ENCODE measurements around the gene TUSC2. TPM values are rescaled to one million over a fixed set of nuclear protein-coding genes. Genes with fewer than 3 reads are reported as not detected.

Gene TUSC2
- total and polyA plus RNA-seq, 8 donors: 10.2 to 21.8 (median 17.4) TPM

DNA sequence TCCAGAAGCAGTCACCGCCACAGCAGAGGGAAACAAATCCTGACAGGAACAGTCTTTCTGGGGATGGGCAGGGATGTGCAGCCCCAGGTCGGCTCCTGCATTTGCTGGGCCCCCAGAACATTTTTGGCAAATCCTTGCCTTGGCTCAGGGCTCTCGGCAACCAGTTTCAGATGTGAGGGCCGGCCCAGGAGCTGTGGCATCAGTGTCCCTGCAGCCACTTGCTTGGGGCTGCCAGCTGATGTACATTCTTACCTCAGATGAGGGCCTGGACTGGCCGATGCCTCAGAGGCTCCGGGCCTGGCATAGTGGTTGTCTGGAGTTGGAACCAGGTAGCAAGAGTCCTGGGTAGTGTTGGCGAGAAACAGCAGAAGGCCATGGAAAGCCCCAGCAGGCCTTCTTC lies 26.8 kb upstream of the TUSC2 start:
- FAIRE-seq (no peak), ATAC-seq (no peak), DNase-seq (no peak)
- H3K9me3 ChIP-seq: no peaks in the 10 kb centered on the region
- WGBS, 2 donors: 79 to 89% methylated on average over 7 of the region's 7 CpGs
- H3K27me3 ChIP-seq: no peaks in the 10 kb centered on the region
- H3K4me1 ChIP-seq: peaks cover 14 to 53% (median 29%) of the 10 kb centered on the region in 3 donors
- peaks cover 3 to 24% (median 8%) of the 10 kb centered on the region in 3 donors for H3K36me3 ChIP-seq
- no peak overlapping the region for H3K27ac ChIP-seq
- no peak overlapping the region for H3K4me3 ChIP-seq
- TF ChIP-seq, protein P1, sequence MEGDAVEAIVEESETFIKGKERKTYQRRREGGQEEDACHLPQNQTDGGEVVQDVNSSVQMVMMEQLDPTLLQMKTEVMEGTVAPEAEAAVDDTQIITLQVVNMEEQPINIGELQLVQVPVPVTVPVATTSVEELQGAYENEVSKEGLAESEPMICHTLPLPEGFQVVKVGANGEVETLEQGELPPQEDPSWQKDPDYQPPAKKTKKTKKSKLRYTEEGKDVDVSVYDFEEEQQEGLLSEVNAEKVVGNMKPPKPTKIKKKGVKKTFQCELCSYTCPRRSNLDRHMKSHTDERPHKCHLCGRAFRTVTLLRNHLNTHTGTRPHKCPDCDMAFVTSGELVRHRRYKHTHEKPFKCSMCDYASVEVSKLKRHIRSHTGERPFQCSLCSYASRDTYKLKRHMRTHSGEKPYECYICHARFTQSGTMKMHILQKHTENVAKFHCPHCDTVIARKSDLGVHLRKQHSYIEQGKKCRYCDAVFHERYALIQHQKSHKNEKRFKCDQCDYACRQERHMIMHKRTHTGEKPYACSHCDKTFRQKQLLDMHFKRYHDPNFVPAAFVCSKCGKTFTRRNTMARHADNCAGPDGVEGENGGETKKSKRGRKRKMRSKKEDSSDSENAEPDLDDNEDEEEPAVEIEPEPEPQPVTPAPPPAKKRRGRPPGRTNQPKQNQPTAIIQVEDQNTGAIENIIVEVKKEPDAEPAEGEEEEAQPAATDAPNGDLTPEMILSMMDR (IDR thresholded peaks at IDR 0.05): no peak
- intact Hi-C loops (cut with DNase I): no loop called here

DNA sequence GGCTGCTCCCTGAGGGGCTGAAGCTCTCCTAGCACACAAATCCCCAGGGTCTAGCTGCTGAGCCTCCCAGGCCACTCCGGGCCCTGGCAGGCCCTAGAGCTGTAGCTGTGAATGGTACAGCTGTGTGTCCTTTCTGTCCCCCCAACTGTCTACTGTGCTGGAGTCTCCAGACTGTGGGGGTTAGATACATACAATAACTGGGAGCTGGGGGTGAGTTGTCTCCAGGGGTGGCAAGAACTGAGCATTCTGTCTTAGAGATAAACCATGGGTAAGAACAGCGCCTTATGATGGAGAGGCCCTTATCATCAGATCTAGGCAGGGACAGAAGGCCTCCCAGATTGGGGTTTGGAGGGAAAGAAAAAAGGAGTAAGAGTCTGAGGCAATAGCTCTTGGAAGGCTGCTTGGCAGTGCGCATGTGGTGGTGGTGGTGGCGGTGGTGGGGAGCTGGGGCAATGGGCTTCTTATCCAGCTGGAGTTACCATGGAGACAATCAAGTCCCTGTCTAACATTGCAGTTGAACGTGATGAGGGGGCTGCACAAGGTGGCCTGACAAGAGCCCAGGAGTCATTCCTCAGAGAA lies 26.3 kb upstream of the TUSC2 start:
- peaks cover 3 to 24% (median 8%) of the 10 kb centered on the region in 3 donors for H3K36me3 ChIP-seq
- DNase-seq: no peak
- no peaks in the 10 kb centered on the region for H3K27me3 ChIP-seq
- intact Hi-C loops (cut with DNase I): no loop called here
- no peak for FAIRE-seq
- TF ChIP-seq, protein P1 (IDR thresholded peaks at IDR 0.05): no peak
- no peak overlapping the region for H3K4me3 ChIP-seq
- peaks cover 14 to 59% (median 35%) of the 10 kb centered on the region in 3 donors for H3K4me1 ChIP-seq
- WGBS, 2 donors: 69 to 79% methylated on average over 5 of the region's 5 CpGs
- H3K27ac ChIP-seq: no peak overlapping the region
- no peaks in the 10 kb centered on the region for H3K9me3 ChIP-seq
- no peak for ATAC-seq

GRCh38 chr3:50353245-50354004 lies 25.4 kb upstream of the TUSC2 start:
- DNase-seq: peak in 1 of 6 donors; percentile 69
- Histone ChIP-seq H3K4me1 (peaks cover 14 to 62% (median 36%) of the 10 kb centered on the region in 3 donors), H3K4me3 (no peak overlapping the region), H3K36me3 (peaks cover 3 to 24% (median 8%) of the 10 kb centered on the region in 3 donors), H3K27me3 (no peaks in the 10 kb centered on the region), H3K27ac (peak overlapping the region in 2 of 4 donors; percentile 10 to 50), H3K9me3 (no peaks in the 10 kb centered on the region)
- intact Hi-C loops (cut with DNase I): no loop called here
- 76 to 79% methylated on average over 11 to 12 of the region's 12 CpGs for WGBS, 2 donors
- FAIRE-seq: no peak
- ATAC-seq: no peak
- TF ChIP-seq, protein P1 (IDR thresholded peaks at IDR 0.05): no peak

DNA sequence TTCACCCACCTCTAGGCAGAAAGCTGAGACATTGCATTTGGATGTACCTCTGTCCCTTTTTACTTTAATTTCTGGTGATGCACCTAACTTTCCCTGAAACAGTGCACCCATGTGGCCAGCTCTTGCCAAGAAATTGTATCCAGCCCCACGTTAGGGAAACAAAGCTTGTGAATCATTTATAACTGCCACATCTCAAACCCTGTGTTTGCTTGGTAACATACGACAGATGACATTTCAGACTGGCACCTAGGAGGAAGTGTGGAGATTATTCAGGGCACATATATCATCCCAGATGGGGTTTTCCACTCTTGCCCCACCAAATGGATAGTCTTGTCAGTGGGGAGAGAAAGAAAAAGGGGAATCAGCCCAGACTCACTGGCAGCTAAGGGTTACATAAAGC lies 24.8 kb upstream of the TUSC2 start:
- TF ChIP-seq, protein P1 (IDR thresholded peaks at IDR 0.05): no peak
- H3K4me3 ChIP-seq: no peak overlapping the region
- intact Hi-C loops (cut with DNase I): no loop called here
- no peak for ATAC-seq
- no peaks in the 10 kb centered on the region for H3K27me3 ChIP-seq
- WGBS, 2 donors: 7 to 11% methylated on average over 2 of the region's 2 CpGs
- FAIRE-seq: no peak
- H3K9me3 ChIP-seq: no peaks in the 10 kb centered on the region
- H3K36me3 ChIP-seq: peaks cover 3 to 28% (median 8%) of the 10 kb centered on the region in 3 donors
- DNase-seq: no peak
- H3K4me1 ChIP-seq: peaks cover 14 to 56% (median 34%) of the 10 kb centered on the region in 3 donors
- H3K27ac ChIP-seq: peak overlapping the region in 1 of 4 donors; percentile 50

Measured in pancreas (tissue), 10 donors.